ENCODE results near the gene IQCH. TPM values are rescaled to one million over a fixed set of nuclear protein-coding genes. Genes with fewer than 3 reads are reported as not detected.

Gene IQCH
- total and polyA plus RNA-seq, 2 experiments from 2014 or later = 1.7 to 4.6 TPM

- no peak overlapping the region for H3K27ac ChIP-seq (ENCODE audit: low read depth)
- no peak overlapping the region for H3K4me2 ChIP-seq
- Mint-ChIP-seq H3K9me3 (no peaks in the 10 kb centered on the region), H3K36me3 (ENCODE audit: low read depth) (no peaks in the 10 kb centered on the region), H3K4me3 (no peak overlapping the region), H3K27me3 (ENCODE audit: insufficient read depth, low read depth, poor library complexity) (no peaks in the 10 kb centered on the region), H3K4me1 (no peaks in the 10 kb centered on the region), H3K27ac (no peak overlapping the region)
- no peaks in the 10 kb centered on the region for H3K4me1 ChIP-seq (ENCODE audit: insufficient read depth)
- H3K36me3 ChIP-seq (ENCODE audit: insufficient read depth) = no peaks in the 10 kb centered on the region
- ATAC-seq (no peak), DNase-seq (ENCODE audit: low spot score) (no peak)
- H3K27me3 ChIP-seq (ENCODE audit: insufficient read depth) = no peaks in the 10 kb centered on the region
- H2AFZ ChIP-seq = no peak overlapping the region
- no peak for TF ChIP-seq EZH2 (IDR thresholded peaks at IDR 0.05; ENCODE audit: low read depth, unreplicated experiment)
- TF ChIP-seq JUNB (IDR thresholded peaks at IDR 0.05; ENCODE audit: unreplicated experiment) = no peak
- no peak for TF ChIP-seq ZNF331 (CRISPR knock-in tag; IDR thresholded peaks at IDR 0.05; ENCODE audit: low read depth)
- no peak for TF ChIP-seq CREB1 (CRISPR knock-in tag; IDR thresholded peaks at IDR 0.05; ENCODE audit: low read depth)
- no peak for TF ChIP-seq POLR2AphosphoS5 (IDR thresholded peaks at IDR 0.05; ENCODE audit: low read depth)
- no peak for TF ChIP-seq EZH2phosphoT487 (IDR thresholded peaks at IDR 0.05; ENCODE audit: unreplicated experiment)
- TF ChIP-seq ZNF114 (CRISPR knock-in tag; IDR thresholded peaks at IDR 0.05) = no peak
- no peak for TF ChIP-seq REST (IDR thresholded peaks at IDR 0.05; ENCODE audit: unreplicated experiment)
- TF ChIP-seq STAT1 (IDR thresholded peaks at IDR 0.05; ENCODE audit: unreplicated experiment) = no peak
- TF ChIP-seq CTCF (conservative IDR thresholded peaks at IDR 0.05; ENCODE audit: low read depth in 2 of 2) = no peak
- TF ChIP-seq ZNF462 (CRISPR knock-in tag; IDR thresholded peaks at IDR 0.05) = no peak
- no peak for TF ChIP-seq NANOG (IDR thresholded peaks at IDR 0.05; ENCODE audit: borderline replicate concordance)
- no peak for TF ChIP-seq ETS1 (IDR thresholded peaks at IDR 0.05)
- H3K9me2 ChIP-seq (ENCODE audit: insufficient read depth) = no peaks in the 10 kb centered on the region
- no peaks in the 10 kb centered on the region for H3K79me2 ChIP-seq (replicated peaks; ENCODE audit: insufficient read depth)
- H3K4me3 ChIP-seq = no peak overlapping the region
- no peaks in the 10 kb centered on the region for H3F3A ChIP-seq (replicated peaks; ENCODE audit: low read depth)
- H4K20me1 ChIP-seq (replicated peaks; ENCODE audit: insufficient read depth) = no peaks in the 10 kb centered on the region
These were observed 126.3 kb downstream of the IQCH start for GRCh38 chr15:67380921-67381320.
